ENCODE data around the gene URB1.

DNA sequence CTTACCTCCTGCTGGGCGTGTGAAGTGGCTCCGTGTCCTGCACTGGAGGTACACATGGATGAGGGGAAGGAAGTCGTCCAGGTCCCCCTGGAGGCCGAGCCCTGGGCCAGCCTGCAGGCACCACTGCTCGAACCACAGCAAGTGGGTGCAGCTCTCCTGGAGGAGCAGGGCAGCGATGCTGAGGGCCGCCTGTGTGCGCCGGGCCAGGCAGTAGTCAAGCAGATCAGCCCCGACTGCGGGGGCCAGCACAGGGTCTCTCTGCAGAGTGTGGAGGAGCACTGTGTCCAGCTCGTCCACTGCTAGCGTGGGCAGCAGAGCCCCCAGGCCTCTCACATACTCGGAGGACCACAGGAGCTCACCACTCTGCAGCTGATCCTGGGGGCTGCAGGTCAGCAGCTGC is 45.9 kb downstream of the URB1 start:
- TF ChIP-seq, protein P1, sequence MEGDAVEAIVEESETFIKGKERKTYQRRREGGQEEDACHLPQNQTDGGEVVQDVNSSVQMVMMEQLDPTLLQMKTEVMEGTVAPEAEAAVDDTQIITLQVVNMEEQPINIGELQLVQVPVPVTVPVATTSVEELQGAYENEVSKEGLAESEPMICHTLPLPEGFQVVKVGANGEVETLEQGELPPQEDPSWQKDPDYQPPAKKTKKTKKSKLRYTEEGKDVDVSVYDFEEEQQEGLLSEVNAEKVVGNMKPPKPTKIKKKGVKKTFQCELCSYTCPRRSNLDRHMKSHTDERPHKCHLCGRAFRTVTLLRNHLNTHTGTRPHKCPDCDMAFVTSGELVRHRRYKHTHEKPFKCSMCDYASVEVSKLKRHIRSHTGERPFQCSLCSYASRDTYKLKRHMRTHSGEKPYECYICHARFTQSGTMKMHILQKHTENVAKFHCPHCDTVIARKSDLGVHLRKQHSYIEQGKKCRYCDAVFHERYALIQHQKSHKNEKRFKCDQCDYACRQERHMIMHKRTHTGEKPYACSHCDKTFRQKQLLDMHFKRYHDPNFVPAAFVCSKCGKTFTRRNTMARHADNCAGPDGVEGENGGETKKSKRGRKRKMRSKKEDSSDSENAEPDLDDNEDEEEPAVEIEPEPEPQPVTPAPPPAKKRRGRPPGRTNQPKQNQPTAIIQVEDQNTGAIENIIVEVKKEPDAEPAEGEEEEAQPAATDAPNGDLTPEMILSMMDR (conservative IDR thresholded peaks at IDR 0.05; ENCODE audit: low read length): no peak
- TF ChIP-seq EZH2phosphoT487 (IDR thresholded peaks at IDR 0.05; ENCODE audit: borderline replicate concordance): no peak

Measured in Loucy (cell line).